GM18858 (cell line): ENCODE measurements around the gene BMPR1B.

ENCODE experiments used
- ATAC-seq: cut with Tn5 transposase; IDR thresholded peaks from one replicate; pipeline ENCODE4 v1.9.1; 2021; ENCODE audit not compliant: unreplicated experiment

The BMPR1B gene

DNA sequence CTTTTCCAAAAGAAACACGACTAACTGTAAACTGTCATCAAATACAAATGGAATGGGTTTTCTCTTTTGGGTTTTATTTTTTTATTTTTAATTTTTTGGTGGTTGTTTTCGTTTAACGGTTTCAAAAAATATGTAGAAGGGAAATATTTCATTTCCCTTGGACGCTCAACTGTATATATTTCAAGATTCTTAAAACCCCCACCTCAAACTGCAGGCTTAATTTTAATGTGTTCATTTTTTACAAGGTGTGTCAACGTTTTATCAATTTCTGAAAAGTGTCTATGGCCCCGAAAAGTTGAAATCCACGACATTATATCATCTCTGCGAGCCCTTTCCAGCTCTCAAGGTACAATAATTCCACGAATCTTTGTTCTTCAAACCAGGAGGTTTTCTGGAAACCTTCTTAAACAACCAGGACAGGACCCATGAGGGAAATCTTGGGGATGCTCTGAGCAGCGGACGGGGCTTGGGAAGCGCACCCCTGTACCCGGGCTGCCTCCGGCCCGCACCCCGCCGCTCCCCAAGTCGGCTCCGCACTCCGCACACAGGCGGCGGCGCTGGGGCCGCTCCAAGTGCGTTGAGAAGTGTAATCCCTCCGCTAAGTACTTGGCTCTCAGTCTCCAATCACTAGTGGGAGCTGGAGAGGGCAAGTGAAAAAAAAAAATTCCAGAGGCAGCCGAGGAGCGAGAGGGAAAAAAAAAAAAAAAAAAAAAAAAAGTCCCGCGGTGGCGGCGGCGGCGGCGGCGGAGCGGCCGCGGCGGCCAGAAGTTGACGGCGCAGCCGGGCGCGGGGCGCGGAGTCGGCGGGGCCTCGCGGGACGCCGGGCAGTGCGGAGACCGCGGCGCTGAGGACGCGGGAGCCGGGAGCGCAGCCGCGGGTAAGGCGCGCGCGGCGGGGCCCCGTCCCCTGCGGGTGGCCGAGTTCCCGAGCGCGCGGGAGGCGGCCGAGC is at the start of gene BMPR1B:
TSS of gene BMPR1B (plus strand) at position 764 of the 949 bp plus-strand sequence. CDS start 346,470 bp downstream, outside the sequence.
- no peak for ATAC-seq

DNA sequence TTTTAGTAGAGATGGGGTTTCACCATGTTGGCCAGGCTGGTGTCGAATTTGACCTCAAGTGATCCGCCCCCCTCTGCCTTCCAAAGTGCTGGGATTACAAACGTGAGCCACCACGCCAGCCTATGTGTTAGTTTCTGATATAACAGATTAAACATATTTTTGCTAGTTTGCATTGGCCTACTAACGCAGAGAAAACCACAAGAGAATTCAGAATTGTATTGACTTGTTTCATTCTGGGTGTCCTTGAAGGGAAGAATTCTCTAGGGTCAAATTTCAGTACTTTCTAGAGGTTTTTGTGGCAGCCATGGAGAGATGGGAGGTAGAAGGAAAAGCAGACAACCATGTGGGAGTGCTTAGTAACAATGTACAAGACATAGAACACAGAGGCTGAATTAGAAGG is 46.1 kb upstream of the BMPR1B start:
- no peak for ATAC-seq

DNA sequence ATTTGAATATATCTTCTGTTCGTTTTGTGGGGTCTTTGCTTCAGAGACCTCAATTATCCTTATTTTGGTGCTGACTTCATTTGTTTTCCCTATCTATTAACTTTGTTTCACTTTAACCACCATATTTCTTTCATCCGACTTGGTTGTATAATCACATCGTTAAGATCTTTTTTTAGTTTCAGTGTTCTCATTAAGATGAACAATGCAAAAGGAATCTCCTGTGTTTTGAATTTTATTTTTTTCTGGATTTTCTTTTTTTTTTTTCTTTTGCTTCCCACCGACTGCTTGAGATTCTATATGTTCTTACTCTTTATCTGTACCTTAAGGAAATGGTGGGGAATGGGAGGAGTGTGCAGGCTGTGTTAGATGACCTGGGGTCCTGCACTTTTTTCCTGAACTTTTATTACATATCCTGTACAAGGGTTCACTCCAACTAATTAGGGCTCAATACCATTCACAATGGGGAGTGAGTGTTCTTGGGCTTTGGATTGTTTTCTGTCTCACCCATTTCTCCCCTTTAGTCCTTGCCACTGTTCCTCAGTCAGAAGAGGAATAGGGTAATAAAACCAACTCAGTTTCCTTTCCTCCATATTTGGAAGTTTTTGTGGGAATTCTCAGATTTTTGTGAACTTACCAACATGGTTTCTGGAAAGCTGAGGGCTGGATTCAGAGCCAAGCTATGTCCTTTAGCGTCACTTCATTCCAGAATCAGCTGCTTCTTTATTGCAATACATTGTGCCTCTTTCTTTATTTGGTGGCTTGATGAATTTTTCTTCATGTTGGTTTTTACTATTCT is 43.2 kb upstream of the BMPR1B start:
- ATAC-seq: no peak

- no peak for ATAC-seq
Measured at GRCh38 chr4:94715726-94716125, 42.0 kb upstream of the BMPR1B start.

GRCh38 chr4:94721310-94721709 is 36.4 kb upstream of the BMPR1B start:
- no peak for ATAC-seq

DNA sequence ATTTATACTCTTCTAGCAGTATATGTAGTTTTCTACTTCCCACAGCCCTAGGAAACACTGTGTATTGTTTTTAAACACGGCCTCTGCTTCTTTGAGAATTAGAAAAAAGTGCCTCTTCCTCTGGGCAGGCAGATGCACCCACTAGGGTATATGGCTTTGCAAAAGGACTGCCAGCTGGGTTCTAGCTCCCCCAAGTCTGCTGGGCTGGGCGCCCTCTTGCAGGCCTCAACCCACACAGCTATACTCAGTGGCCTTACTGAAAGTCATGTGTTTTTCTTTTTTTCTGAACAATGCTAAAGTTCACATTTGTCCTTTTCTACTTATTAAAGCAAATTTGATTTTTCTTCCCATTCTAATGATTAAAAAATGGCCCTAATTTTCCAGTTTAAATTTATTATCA is 35.5 kb upstream of the BMPR1B start:
- no peak for ATAC-seq

DNA sequence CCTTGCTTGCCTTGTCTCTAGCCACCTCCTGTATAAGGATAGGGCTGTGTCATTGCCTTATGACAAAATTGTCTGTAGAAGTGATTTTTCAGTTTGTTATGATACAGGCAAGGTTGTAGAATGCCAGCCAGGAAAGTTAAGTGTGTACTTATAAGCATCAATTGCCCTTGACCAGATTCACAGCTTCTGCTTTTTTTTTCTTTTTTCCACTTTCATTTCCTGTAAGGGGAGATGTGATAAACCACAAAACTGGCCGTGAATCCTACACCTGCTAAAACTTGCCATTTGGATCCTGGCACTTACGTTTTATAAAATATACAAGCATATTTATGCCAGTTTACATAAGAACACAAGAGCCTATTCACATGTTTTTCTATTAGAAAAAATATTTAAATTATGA is 35.0 kb upstream of the BMPR1B start:
- peak; percentile 61 for ATAC-seq

- ATAC-seq: no peak
Measured at GRCh38 chr4:94724016-94724790, 33.6 kb upstream of the BMPR1B start.

DNA sequence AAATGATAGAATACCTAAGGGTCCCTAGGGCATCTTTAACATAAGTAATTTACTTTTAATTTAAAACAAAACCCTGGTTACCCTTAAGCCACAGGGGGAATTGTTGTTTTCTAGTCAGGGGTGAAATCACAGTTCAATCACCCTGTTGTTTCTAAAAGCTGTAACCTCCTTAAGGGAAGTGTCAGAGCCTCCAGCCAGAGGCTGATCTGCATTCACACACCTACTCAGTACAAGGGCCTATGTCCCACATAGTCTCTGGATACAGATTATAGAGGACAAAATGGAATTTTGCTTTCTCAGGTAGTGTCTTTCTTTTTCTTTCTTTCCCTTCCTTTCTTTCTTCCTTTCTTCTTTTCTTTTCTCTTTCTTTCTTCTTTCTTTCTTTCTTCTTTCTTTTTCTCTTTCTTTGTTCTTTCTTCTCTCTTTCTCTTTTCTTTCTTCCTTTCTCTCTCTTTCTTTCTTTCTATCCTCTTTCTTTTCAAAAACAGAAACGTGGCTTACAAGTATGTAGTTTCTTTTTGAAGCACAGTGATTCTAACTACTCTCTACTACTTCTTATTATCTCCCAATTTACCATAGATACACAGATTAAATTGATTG is 31.1 kb upstream of the BMPR1B start:
- no peak for ATAC-seq

DNA sequence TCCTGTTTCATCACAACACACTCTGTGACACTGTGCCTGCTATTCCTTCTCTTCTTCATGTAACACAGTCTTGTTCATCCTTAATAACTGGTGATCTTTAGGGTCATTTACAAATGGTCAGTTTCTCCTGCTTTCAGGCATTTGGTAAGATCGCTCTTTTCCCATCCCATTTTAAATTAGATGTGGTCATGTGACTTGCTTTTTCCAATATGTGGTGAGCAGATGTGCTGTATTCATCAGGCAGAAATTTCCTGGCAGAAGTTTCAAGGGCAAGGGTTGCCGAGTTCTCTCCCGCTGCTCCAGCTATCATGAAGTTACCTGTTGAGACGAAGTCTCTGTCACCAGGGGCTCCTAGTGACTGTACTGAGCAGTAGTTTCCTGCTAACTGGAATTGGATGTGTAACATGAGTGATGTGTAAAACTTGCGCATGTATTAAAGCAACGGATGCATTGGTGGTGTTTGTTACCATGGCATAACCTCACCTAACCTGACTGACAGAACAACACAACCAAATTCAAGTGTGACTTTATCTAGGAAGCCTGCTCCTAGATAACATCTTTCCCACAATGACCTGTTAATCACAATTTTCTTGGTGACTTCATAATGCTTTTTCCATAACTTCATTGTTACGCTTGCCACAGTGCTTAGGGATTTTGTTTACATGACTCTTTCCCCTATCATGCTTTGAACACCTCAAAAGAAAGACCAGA is 29.5 kb upstream of the BMPR1B start:
- no peak for ATAC-seq

- no peak for ATAC-seq
Measured at GRCh38 chr4:94732358-94732698, 25.4 kb upstream of the BMPR1B start.

DNA sequence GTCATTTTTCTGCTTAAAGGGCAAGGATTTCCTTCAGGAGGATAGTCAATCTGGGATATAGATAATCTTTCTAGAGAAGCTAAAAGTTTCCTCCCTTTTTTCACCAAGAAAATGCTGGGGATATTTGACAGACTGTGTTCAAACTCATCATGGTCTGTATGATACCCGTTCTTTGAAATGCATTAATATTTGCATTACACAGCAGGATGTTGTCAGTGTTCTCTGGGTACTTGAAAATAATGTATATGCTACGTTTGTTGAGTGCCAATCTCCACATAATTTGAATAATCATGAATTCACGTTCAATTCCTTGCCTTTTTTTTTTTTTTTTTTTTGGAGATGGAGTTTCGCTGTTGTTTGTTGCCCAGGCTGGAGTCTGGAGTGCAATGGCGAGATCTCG is 18.0 kb upstream of the BMPR1B start:
- no peak for ATAC-seq

DNA sequence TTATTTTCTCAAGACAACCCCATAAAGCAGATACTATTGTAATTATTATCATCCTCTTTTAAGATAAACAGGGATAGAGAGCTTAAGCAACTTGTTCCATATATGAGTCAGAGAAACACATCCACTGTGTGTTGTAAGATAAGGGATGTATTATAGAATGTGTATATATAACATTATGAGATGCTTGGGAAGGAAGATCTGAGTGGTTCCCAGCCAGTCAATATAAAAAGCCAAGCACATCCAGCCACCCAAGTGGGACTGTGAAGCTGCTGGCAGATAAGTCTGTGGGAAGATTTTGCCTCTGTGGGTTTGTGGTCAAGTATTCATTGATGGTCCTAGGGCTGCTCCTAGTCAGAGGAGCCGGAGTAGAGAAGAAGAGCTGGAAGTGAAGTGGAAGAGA is 16.5 kb upstream of the BMPR1B start:
- no peak for ATAC-seq

DNA sequence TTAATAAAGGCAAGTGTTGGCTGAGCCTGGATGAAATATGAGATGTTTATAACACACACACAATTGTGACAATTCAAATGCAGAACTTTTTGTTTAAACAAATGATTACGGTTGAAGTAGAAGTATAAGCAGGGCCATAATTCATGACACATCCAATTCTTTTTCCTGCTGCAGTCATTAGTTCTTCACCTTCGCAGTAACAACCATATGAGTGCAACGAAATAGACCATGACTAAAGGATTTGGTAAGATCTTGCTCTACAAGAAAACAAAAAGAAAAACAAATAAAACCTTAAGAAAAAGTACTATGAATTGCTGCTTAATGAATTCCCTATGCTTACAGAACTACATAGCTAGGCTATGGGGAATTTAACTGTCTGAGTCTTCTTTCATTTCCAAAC is 13.9 kb upstream of the BMPR1B start:
- ATAC-seq: no peak

DNA sequence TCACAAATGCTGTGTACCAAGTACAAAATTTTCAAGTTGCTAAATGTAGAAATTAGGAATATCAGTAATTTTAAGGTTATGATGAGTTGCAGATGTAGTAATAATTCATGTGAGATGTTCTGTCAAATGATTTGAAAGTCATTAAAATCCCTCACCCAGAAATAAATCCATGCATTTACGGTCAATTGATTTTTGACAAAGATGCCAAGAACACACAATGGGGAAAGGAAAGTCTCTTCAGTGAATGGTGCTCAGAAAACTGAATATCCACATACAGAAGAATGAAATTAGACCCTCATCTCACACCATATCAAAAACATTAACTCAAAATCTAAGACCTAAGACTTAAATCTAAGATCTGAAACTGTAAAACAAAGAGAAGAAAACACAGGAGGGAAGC is 12.9 kb upstream of the BMPR1B start:
- ATAC-seq: no peak

GRCh38 chr4:94746746-94747145 is 11.0 kb upstream of the BMPR1B start:
- no peak for ATAC-seq

GRCh38 chr4:94758141-94758699 is 465 bp downstream of the BMPR1B start:
- no peak for ATAC-seq

DNA sequence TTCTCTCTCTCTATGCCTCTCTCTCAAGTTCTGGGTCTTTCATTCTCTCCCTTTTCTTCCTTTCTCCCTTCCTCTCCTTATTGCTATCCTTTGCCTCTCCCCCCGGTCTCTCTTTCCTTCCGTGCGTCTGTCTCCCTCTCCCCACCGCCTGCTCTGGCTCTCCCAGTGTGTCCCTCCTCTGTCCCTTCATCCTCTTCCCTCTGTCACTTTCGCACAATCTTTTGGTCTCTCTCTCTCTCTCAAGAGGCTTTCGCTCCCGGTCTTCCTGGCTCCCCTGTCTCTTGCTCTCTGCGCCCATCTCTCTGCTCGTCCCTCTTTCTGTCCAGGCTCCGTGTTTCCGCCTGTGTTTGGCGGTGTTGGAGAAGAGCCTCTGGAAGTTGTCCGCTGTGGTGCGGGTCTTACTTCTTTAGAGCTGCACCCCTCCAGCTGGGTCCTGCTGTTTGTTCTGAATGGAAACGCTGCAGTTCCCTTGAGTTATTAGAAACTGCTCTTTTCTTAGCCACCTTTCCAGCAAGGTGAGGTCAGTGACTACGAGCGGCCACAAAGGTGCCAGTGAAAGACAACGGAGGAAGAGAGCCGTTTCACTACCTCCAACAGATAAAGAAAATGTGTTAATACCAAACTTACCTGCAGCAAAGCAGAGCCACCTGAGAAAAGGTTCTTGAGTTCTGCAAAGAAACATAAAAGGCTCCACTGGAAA is 1.1 kb downstream of the BMPR1B start:
- ATAC-seq: no peak

DNA sequence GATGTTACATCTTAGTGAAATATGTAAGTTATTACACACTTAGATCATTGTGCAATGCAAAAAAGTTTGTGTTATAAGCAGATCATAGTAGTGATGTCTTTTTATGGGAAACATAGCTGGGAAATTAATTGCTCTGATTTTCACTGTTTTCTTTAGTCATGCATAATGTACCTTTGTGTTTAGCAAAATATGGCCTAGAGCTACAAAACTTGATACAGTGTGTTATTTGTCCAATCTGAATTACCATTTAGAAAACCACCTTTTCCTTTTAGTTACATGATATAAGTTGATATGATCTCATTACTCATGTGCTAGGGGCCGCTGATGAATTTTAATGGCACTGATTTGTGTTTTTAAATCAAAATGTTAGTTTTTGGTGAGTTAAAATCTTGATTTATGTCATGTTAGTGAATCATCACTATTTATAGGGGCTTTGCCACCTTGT is 2.0 kb downstream of the BMPR1B start:
- no peak for ATAC-seq
